Measurements from ENCODE around the gene LIPG. TPM values are rescaled to one million over a fixed set of nuclear protein-coding genes. Genes with fewer than 3 reads are reported as not detected.
"Not testable (repeated sequence)": the region's sequence is repeated elsewhere in the genome, so short reads cannot be mapped to it uniquely, and the experiment has no call there.

LIPG gene
- total RNA-seq, 2 donors from 2014 or later = 0.36 to 28.5 TPM

- no peak for DNase-seq (ENCODE audit: low spot score)
- TF ChIP-seq CTCF (IDR thresholded peaks at IDR 0.05) = no peak
- no peak for TF ChIP-seq POLR2A (IDR thresholded peaks at IDR 0.05)
- TF ChIP-seq POLR2AphosphoS5 (IDR thresholded peaks at IDR 0.05) = no peak
- H3K9me3 ChIP-seq = no peaks in the 10 kb centered on the region
- no peaks in the 10 kb centered on the region for H3K36me3 ChIP-seq
- no peaks in the 10 kb centered on the region for H3K27me3 ChIP-seq (replicated peaks; ENCODE audit: insufficient read depth)
- intact Hi-C loops (cut with DNase I) = no loop called here
- no peak overlapping the region for H3K4me3 ChIP-seq
- 95% methylated on average over 1 of the region's 1 CpG for WGBS
- H3K27ac ChIP-seq = no peak overlapping the region
- H3K4me1 ChIP-seq (replicated peaks) = no peaks in the 10 kb centered on the region
These were observed 18.4 kb downstream of the LIPG start for GRCh38 chr18:49580279-49580678.

- intact Hi-C loops (cut with DNase I) = no loop called here
- no peaks in the 10 kb centered on the region for H3K27me3 ChIP-seq (replicated peaks; ENCODE audit: insufficient read depth)
- no peak for DNase-seq (ENCODE audit: low spot score)
- H3K4me3 ChIP-seq = no peak overlapping the region
- no peaks in the 10 kb centered on the region for H3K9me3 ChIP-seq
- H3K4me1 ChIP-seq (replicated peaks) = no peaks in the 10 kb centered on the region
- 45% methylated on average over 7 of the region's 7 CpGs for whole genome bisulfite sequencing
- no peak for TF ChIP-seq POLR2AphosphoS5 (IDR thresholded peaks at IDR 0.05)
- no peak for TF ChIP-seq CTCF (IDR thresholded peaks at IDR 0.05)
- H3K36me3 ChIP-seq = no peaks in the 10 kb centered on the region
- H3K27ac ChIP-seq = no peak overlapping the region
These were observed 19.5 kb downstream of the LIPG start for GRCh38 chr18:49581371-49581770.

- Histone ChIP-seq H3K27me3 (replicated peaks; ENCODE audit: insufficient read depth) (no peaks in the 10 kb centered on the region), H3K4me1 (replicated peaks) (no peaks in the 10 kb centered on the region), H3K4me3 (no peak overlapping the region), H3K36me3 (no peaks in the 10 kb centered on the region), H3K9me3 (no peaks in the 10 kb centered on the region), H3K27ac (no peak overlapping the region)
- no peak for DNase-seq (ENCODE audit: low spot score)
- TF ChIP-seq POLR2A (IDR thresholded peaks at IDR 0.05) (no peak), POLR2AphosphoS5 (IDR thresholded peaks at IDR 0.05) (no peak), CTCF (IDR thresholded peaks at IDR 0.05) (no peak)
- 69% methylated on average over 8 of the region's 8 CpGs for WGBS
- intact Hi-C loops (cut with DNase I) = no loop called here
These were observed 20.7 kb downstream of the LIPG start for GRCh38 chr18:49582579-49582978.

DNA sequence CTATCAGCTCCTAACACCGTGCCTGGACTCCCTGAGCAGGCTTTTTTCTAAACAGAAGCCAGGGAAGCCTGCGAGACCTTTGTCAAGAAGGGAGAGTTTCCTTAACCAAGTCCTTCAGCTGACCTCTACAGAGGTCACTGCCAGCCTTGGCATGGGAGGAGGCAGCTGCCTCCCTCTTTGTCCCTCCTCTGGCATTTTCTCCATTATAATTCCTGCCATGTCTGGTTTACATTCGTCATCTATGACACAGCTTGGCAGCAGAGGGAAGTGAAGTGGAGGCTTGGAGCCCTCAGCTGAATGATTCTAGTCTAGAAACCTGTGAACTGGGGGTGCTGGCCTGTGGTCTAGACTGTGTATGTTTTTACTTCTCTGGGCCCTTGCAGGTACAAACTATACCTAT is 22.5 kb downstream of the LIPG start:
- H3K9me3 ChIP-seq = no peaks in the 10 kb centered on the region
- DNase-seq (ENCODE audit: low spot score) = no peak
- no peak overlapping the region for H3K27ac ChIP-seq
- no peak overlapping the region for H3K4me3 ChIP-seq
- intact Hi-C loops (cut with DNase I) = no loop called here
- 68% methylated on average over 3 of the region's 3 CpGs for WGBS
- no peaks in the 10 kb centered on the region for H3K27me3 ChIP-seq (replicated peaks; ENCODE audit: insufficient read depth)
- TF ChIP-seq POLR2AphosphoS5 (IDR thresholded peaks at IDR 0.05) = no peak
- TF ChIP-seq CTCF (IDR thresholded peaks at IDR 0.05) = no peak
- TF ChIP-seq POLR2A (IDR thresholded peaks at IDR 0.05) = no peak
- no peaks in the 10 kb centered on the region for H3K4me1 ChIP-seq (replicated peaks)
- no peaks in the 10 kb centered on the region for H3K36me3 ChIP-seq

DNA sequence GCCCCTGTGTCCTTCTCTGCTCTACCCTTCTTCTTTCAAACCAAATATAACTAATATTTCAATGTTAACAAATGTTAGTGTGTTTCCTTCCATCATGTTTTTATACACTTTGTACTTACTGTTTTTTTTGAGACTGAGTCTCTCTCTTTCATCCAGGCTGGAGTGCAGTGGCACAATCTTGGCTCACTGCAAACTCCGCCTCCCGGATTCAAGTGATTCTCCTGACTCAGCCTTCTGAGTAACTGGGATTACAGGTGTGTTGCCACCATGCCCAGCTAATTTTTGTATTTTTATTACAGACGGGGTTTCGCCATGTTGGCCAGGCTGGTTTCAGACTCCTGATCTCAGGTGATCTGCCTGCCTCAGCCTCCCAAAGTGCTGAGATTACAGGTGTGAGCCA is 23.1 kb downstream of the LIPG start:
- H3K36me3 ChIP-seq = not testable (repeated sequence)

More for the DNA sequence above, 23.1 kb downstream of the LIPG start:
- H3K9me3 ChIP-seq; intact Hi-C loops (cut with DNase I); H3K4me3 ChIP-seq; H3K4me1 ChIP-seq (replicated peaks); H3K27ac ChIP-seq; DNase-seq (ENCODE audit: low spot score); H3K27me3 ChIP-seq (replicated peaks; ENCODE audit: insufficient read depth): not testable (repeated sequence)
- WGBS = 90% methylated on average over 4 of the region's 4 CpGs

Data from prostate gland (tissue), 2 donors.